Left ventricle myocardium inferior (tissue), 1 donor: Measurements from ENCODE around the gene RABL3. TPM values are rescaled to one million over a fixed set of nuclear protein-coding genes. Genes with fewer than 3 reads are reported as not detected.

Source experiments
- DNase-seq: peaks from one replicate; pipeline ENCODE4 v3.0.0-alpha.2; 2020
- H3K27ac ChIP-seq: fragments of 200-600 bp; replicated peaks from 2 replicates; pipeline ENCODE4 v1.8.0; 2021
- H3K27me3 ChIP-seq: fragments of 200-600 bp; 2 replicates; pipeline ENCODE4 v1.8.0; 2021; ENCODE audit warnings: low read depth
- H3K36me3 ChIP-seq: fragments of 200-600 bp; 2 replicates; pipeline ENCODE4 v1.8.0; 2021
- H3K4me1 ChIP-seq: fragments of 200-600 bp; 2 replicates; pipeline ENCODE4 v1.8.0; 2021
- H3K4me3 ChIP-seq: fragments of 200-600 bp; 2 replicates; pipeline ENCODE4 v1.8.0; 2021; ENCODE audit warnings: mild to moderate bottlenecking, moderate library complexity
- H3K9me3 ChIP-seq: fragments of 200-600 bp; replicated peaks from 2 replicates; pipeline ENCODE4 v1.8.0; 2021
- CTCF ChIP-seq: fragments of 200-600 bp; IDR thresholded peaks from 2 replicates; pipeline ENCODE4 v1.8.0; 2021; ENCODE audit warnings: antibody characterized with exemption, mild to moderate bottlenecking, borderline replicate concordance
- intact Hi-C: fragments of 100-400 bp; cut with micrococcal nuclease; formaldehyde crosslinking; loops from one replicate; pipeline ENCODE4 v1.11.0; 2022
- total RNA-seq: library from RNA; stranded (reverse); fragmentation: NEBNext Ultra II Directional; extraction: Animal tissue kit (Norgen Biotek cat#: 25700); gene quantifications from one replicate; pipeline ENCODE4 v1.2.1, GENCODE V29; 2021
- donor health status: DM: no; HTN: yes; CAD: no; lungs with severe emphysema.

RABL3 gene
- total RNA-seq, 1 donor from 2014 or later = 19.7 TPM

GRCh38 chr3:120650311-120650710, 92.0 kb downstream of the RABL3 start:
- Histone ChIP-seq H3K27me3 (no peaks in the 10 kb centered on the region), H3K27ac (no peak overlapping the region), H3K9me3 (no peaks in the 10 kb centered on the region), H3K4me3 (no peak overlapping the region), H3K4me1 (peaks cover 12% of the 10 kb centered on the region), H3K36me3 (no peaks in the 10 kb centered on the region)
- no peak for DNase-seq
- intact Hi-C loops = no loop called here
- no peak for TF ChIP-seq CTCF

- H3K9me3 ChIP-seq = no peaks in the 10 kb centered on the region
- no peaks in the 10 kb centered on the region for H3K36me3 ChIP-seq
- H3K27me3 ChIP-seq = no peaks in the 10 kb centered on the region
- no peak for TF ChIP-seq CTCF
- H3K27ac ChIP-seq = no peak overlapping the region
- no peak overlapping the region for H3K4me3 ChIP-seq
- no peak for DNase-seq
- intact Hi-C loops = no loop called here
- H3K4me1 ChIP-seq = peaks cover 16% of the 10 kb centered on the region
Observed at GRCh38 chr3:120649830-120650233, 92.5 kb downstream of the RABL3 start.

GRCh38 chr3:120648290-120648689, 94.0 kb downstream of the RABL3 start:
- Histone ChIP-seq H3K4me1 (peaks cover 18% of the 10 kb centered on the region), H3K27ac (no peak overlapping the region), H3K27me3 (no peaks in the 10 kb centered on the region), H3K36me3 (no peaks in the 10 kb centered on the region), H3K4me3 (no peak overlapping the region), H3K9me3 (no peaks in the 10 kb centered on the region)
- DNase-seq = no peak
- no peak for TF ChIP-seq CTCF
- intact Hi-C loops = no loop called here

GRCh38 chr3:120646771-120647432, 95.4 kb downstream of the RABL3 start:
- Histone ChIP-seq H3K4me3 (no peak overlapping the region), H3K27ac (peak overlapping the region; percentile 30), H3K4me1 (peaks cover 18% of the 10 kb centered on the region), H3K9me3 (no peaks in the 10 kb centered on the region), H3K27me3 (no peaks in the 10 kb centered on the region), H3K36me3 (no peaks in the 10 kb centered on the region)
- no peak for DNase-seq
- TF ChIP-seq CTCF = no peak
- intact Hi-C loops = no loop called here

GRCh38 chr3:120645083-120645845, 97.1 kb downstream of the RABL3 start:
- Histone ChIP-seq H3K27ac (no peak overlapping the region), H3K27me3 (no peaks in the 10 kb centered on the region)

More at GRCh38 chr3:120645083-120645845, 97.1 kb downstream of the RABL3 start:
- no peak for DNase-seq
- intact Hi-C loops = no loop called here
- H3K9me3 ChIP-seq = no peaks in the 10 kb centered on the region
- no peak overlapping the region for H3K4me3 ChIP-seq
- peaks cover 18% of the 10 kb centered on the region for H3K4me1 ChIP-seq
- TF ChIP-seq CTCF = no peak
- H3K36me3 ChIP-seq = no peaks in the 10 kb centered on the region
